ENCODE data around the gene EXOSC5.

GRCh38 chr19:41442473-41443355 is 45.6 kb upstream of the EXOSC5 start, which contains the start of gene ERICH4:
- TF ChIP-seq MEF2A (IDR thresholded peaks at IDR 0.05; ENCODE audit: borderline replicate concordance, low read depth) (no peak), POLR2AphosphoS5 (IDR thresholded peaks at IDR 0.05; ENCODE audit: low read depth, low read length) (no peak), CTCF (IDR thresholded peaks at IDR 0.05) (no peak), GATA2 (CRISPR knock-in tag; IDR thresholded peaks at IDR 0.05) (no peak), USF2 (IDR thresholded peaks at IDR 0.05; ENCODE audit: borderline replicate concordance, low read depth, low read length) (no peak), MXI1 (IDR thresholded peaks at IDR 0.05; ENCODE audit: low read depth, low read length) (no peak), EP300 (IDR thresholded peaks at IDR 0.05; ENCODE audit: borderline replicate concordance in 1 of 2, low read depth in 1 of 2, low read length in 1 of 2) (no peak), SIN3A (IDR thresholded peaks at IDR 0.05; ENCODE audit: borderline replicate concordance, low read depth, low read length) (no peak), CHD2 (IDR thresholded peaks at IDR 0.05; ENCODE audit: low read length, partially characterized antibody) (no peak), TAF1 (IDR thresholded peaks at IDR 0.05; ENCODE audit: borderline replicate concordance, low read depth, low read length) (no peak), REST (IDR thresholded peaks at IDR 0.05; ENCODE audit: low read depth, low read length) (no peak), PBX3 (IDR thresholded peaks at IDR 0.05) (no peak)
- TF ChIP-seq, protein P1, sequence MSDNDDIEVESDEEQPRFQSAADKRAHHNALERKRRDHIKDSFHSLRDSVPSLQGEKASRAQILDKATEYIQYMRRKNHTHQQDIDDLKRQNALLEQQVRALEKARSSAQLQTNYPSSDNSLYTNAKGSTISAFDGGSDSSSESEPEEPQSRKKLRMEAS (IDR thresholded peaks at IDR 0.05; ENCODE audit: low read depth), result no peak

Data from SK-N-SH (cell line).